Activated CD8-positive, alpha-beta memory T cell treated with anti-CD3 and anti-CD28 coated beads for 36 hours (primary cell): ENCODE measurements around the gene DLX4. TPM values are rescaled to one million over a fixed set of nuclear protein-coding genes. Genes with fewer than 3 reads are reported as not detected.

ENCODE experiments used
- CTCF ChIA-PET: fragments of 350-600 bp; sonication (Branson Sonifier 250); formaldehyde crosslinking; loops from one replicate; lab custom pipeline; 2021; ENCODE audit warnings: antibody characterized with exemption; lab: Charles Lee
- POLR2A ChIA-PET: fragments of 350-600 bp; sonication (Branson Sonifier 250); formaldehyde crosslinking; loops from one replicate; lab custom pipeline; 2021; ENCODE audit warnings: antibody characterized with exemption; lab: Charles Lee
- total RNA-seq, 2 experiments: library from RNA; stranded (reverse); gene quantifications; one replicate each; pipeline ENCODE4 v1.2.3, GENCODE V29; 2021

The DLX4 gene
- total RNA-seq, 2 experiments from 2014 or later = 0.67 to 0.97 TPM

DNA sequence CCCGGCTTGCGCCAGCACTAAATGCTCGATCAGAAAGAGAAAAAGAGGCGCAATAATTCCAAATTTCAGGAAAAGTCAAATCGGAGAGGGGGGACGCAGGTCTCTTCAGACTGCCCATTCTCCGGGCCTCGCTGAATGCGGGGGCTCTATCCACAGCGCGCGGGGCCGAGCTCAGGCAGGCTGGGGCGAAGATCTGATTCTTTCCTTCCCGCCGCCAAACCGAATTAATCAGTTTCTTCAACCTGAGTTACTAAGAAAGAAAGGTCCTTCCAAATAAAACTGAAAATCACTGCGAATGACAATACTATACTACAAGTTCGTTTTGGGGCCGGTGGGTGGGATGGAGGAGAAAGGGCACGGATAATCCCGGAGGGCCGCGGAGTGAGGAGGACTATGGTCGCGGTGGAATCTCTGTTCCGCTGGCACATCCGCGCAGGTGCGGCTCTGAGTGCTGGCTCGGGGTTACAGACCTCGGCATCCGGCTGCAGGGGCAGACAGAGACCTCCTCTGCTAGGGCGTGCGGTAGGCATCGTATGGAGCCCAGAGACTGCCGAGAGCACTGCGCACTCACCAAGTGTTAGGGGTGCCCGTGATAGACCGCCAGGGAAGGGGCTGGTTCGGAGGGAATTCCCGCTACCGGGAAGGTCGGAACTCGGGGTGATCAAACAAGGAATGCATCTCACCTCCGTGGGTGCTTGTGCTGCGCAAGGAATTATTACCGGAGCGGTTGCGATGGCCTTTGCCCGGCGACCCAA lies 4.0 kb upstream of the DLX4 start:
- ChIA-PET POLR2A (no interaction called here), CTCF (no interaction called here)

DNA sequence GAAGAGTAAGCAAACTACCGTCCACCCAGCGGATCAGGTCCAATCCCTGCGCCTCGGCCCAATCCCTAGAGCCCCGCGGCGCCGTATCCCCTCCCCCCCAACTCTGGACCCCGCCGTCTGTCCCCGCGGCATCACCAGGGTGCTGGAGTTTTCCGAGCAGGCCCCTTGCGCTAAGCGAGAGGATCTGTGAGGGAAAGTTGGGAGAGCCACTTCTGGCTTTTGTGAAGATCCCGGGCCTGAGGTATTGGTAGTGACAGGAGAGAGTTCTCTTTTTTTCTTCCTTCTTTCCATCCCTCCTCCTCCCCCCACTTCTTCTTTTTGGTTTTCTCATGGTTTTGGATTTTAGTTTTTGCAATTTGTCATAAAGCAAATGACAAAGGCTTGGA lies 3.5 kb upstream of the DLX4 start:
- CTCF ChIA-PET = interaction anchor here (1.0 to 1.2 kb wide), 4 partner anchors 13 to 85 kb away, joined by 3 to 5 read pairs (median 4); no protein-coding TSS in a partner anchor
- POLR2A ChIA-PET = no interaction called here

DNA sequence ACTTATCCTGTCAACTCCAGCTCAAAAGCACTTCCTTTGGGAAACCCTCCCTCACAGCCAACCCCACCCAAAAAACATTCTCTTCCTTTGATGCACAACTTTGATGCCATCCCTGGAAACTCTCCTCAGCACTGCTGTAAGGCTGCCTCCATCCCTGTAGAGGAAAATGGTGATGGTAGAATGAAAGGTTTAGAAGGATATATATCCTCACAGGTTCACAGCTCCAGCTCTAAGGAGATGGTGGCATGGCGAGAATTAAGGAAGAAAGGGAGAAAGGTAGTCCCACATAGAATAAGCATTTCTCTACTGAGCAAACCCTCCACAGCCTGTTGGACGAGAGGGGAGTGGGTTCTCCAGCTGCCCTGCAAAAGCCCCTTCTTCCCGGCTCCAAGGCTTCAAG lies 2.2 kb upstream of the DLX4 start:
- ChIA-PET POLR2A (no interaction called here), CTCF (interaction anchor here (0.6 to 3.0 kb wide), 4 partner anchors 14 to 195 kb away, joined by 3 to 13 read pairs (median 4); no protein-coding TSS in a partner anchor)

DNA sequence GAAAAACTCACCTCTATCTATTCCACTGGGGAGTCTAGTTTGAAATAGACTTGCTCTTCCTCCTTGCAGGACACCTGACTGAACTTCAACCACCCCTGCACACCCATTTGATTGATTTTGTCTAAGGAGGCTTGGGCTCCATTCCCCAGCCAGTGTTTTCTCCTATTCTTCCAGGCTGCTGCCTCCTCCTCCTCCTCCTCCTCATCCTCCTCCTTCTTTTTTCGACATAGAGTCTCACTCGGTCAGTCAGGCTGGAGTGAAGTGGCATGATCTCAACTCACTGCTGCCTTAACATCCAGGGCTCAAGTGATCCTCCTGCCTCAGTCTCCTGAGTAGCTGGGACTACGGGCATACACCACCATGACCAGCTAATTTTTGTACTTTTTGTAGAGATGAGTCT lies 1.8 kb upstream of the DLX4 start:
- POLR2A ChIA-PET = no interaction called here

DNA sequence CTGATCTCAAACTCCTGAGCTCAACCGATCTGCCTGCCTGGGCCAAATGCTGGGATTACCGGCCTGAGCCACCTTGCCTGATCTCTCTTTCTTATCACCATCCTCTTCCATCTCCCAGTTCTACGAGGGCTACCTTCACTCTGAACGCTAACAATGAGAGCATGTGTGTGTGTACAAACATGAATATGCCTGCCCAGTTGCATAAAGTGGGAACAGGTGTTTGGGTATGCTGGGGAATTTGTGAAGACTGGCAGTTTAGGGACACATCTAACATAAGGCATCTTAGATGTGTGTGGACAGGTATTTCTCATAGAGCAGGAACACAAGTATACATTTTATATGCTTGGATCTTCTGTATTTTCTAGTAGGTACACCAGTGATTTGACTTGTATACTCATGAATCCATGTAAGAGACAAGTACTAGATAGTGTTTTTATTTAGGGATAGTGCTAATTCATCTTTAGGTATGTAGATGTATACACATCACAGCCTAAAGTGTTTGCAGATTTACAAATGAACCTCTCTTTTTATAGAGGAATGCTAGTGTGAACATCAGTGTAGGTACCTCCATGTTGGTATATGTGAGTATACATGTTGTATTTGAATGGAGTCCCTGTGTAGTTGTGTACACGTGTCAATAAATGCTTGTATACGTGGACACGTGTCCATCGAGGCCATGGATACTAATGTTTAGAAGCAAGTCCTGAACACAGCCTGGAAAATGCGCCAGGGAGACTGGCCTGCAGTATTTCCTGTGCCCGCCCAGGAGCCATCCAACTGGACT lies 1.2 kb upstream of the DLX4 start:
- CTCF ChIA-PET = interaction anchor here (3.0 kb wide), 1 partner anchor 29 kb away, joined by 13 read pairs; no protein-coding TSS in a partner anchor
- POLR2A ChIA-PET = no interaction called here

More for the DNA sequence above, 1.8 kb upstream of the DLX4 start:
- CTCF ChIA-PET = interaction anchor here (3.0 kb wide), 1 partner anchor 30 kb away, joined by 13 read pairs; no protein-coding TSS in a partner anchor

DNA sequence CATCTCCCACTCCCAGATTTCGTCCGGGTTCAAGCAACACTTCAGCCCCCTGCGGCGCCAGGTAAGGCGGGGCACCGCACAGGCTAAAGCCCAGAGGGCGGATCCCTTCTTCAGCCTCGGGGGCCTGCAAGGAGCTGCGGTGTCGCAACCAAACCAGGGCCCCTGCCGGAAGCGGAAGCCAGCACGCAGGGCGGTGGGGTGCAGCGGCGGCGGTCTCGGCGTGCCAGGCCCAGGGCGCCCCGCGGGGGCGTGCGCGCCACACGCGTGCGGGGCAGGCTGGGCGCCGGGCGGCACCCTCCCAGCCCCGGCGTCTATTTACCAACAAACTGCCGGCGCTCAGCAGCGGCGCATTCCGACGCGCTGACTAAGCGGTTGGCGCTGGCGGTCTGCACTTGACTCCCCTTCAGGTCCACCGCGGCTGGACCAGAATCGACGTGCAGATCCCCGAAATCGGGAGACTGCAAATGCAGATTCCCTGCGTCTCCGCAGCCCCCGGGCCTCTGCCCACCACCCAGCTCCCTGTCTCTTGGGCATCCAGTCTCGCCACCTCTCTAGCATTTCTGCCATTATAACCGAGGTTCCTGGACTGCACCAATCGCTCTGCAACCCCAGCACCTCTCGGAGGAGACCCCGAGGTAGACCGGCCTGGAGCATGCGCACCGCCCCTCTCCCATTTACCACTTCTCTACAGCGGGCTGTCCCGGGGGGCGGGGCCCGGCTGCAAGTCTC lies 421 bp upstream of the DLX4 start:
- ChIA-PET CTCF (interaction anchor here (1.2 to 3.0 kb wide), 2 partner anchors 28 to 30 kb away, joined by 3 to 13 read pairs; no protein-coding TSS in a partner anchor), POLR2A (no interaction called here)

DNA sequence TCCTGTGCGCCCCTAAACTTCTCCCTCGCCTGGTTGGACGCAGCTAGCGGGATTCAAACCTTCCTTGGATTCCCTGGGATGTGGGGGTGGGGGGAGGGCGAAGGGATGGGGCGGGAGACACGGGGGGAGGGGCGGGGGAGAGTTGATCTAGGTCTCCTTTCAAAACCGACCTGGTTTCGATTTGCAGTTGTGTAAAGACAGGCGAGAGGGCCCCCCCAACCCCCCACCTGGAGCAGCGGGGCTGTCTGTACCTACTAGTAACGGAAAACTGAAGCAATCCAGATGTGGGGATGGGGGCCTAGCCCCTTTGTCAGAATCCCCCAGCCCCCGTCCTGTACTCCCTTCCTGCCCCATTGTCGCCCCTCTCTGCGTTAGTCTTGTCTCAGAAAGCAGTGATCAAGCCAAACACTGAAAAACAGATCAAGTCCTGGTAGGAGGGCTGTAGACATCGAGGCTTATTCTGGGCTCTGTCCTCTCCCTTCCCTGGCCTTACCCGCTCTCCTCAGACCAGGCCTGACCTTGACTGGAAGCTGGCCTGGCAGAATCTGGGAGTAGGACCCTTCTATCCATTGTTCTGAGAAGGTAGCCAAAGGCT lies 902 bp downstream of the DLX4 start:
- POLR2A ChIA-PET = no interaction called here
- CTCF ChIA-PET = interaction anchor here (1.2 to 1.5 kb wide), 2 partner anchors 18 to 27 kb away, joined by 5 to 8 read pairs; no protein-coding TSS in a partner anchor

DNA sequence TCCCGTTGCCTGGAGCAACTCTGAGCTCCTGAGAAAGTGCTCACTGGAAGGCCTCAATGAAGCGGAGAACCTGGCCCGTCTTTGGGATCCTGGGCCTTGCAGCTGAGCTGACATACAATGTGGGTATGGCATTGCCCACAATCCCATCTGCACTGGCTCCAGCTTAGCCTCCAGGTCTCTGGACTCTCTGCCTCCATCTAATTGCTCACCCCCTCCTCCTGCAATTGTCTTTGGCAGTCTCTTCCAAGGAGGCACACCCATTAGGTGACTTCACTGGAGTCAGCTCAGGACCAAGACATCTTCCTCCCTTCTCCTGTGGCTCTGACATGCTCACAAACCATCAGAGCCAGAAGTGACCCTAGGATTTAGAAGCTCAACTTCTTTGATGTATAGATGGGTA lies 1.5 kb downstream of the DLX4 start:
- ChIA-PET POLR2A (no interaction called here), CTCF (interaction anchor here (1.2 to 1.5 kb wide), 2 partner anchors 18 to 26 kb away, joined by 5 to 8 read pairs; no protein-coding TSS in a partner anchor)

DNA sequence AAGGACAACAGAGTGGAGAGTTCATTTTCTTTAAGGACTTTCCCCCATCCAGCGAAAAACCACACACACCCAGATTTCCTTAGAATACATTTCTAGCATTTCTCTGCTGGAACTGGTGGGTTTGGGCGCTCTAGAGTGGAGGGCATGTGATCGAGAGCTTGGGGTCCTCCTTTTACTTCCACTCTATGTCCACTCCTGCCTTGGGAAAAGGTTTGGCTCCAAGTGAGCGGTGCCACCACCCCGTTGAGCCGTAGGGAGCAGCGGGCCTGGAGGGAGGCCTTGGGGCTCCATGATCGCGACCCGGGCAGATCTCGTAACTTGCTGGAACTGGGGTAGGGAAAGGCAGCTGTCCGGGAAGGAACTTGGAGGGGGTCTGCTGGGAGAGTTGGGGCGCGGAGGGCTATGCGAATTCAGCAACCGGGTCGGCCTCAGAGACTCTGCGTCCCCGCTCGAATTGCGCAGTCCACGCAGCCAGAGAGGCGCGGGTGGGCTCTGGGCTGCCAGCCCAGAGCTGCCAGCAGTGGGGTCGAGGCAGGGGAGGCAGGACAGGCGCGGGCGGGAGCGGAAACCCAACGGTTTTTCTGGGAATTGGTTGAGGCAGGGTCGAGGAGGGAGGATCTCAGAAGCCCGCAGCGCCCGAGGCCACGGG lies 2.3 kb downstream of the DLX4 start:
- POLR2A ChIA-PET = no interaction called here
- CTCF ChIA-PET = interaction anchor here (1.5 kb wide), 1 partner anchor 25 kb away, joined by 8 read pairs; no protein-coding TSS in a partner anchor

DNA sequence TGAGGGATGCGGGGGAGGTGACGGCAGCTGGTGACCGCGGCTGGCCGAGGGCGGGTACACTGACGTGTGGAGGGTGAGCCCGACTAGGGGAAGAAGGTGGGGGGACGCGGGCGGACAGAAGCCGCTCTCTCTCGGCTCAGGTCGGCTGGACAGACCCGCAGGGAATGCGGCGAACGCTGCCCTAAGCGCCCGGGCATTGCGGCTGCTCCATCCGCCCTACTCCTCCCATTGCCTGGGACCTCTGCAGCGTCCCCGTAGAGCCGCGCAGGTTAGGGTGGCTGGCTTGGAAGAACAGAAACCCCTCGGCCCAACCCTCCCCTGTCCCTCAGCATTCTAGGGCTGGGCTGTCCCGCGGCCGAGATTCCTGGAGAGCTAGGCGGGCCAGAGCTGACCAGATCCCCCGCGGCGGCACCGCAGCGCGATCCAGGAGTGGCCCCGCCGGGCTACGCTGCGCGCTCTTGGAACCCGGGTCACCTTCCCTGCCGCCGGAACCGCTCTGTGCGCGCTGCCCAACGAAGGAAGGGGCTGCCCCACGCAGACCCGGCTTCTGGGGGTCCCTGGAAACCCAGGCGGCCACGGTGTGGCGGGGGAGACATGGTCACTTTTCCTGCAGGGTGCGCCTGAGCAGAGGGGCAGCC lies 3.0 kb downstream of the DLX4 start:
- ChIA-PET POLR2A (no interaction called here), CTCF (no interaction called here)

DNA sequence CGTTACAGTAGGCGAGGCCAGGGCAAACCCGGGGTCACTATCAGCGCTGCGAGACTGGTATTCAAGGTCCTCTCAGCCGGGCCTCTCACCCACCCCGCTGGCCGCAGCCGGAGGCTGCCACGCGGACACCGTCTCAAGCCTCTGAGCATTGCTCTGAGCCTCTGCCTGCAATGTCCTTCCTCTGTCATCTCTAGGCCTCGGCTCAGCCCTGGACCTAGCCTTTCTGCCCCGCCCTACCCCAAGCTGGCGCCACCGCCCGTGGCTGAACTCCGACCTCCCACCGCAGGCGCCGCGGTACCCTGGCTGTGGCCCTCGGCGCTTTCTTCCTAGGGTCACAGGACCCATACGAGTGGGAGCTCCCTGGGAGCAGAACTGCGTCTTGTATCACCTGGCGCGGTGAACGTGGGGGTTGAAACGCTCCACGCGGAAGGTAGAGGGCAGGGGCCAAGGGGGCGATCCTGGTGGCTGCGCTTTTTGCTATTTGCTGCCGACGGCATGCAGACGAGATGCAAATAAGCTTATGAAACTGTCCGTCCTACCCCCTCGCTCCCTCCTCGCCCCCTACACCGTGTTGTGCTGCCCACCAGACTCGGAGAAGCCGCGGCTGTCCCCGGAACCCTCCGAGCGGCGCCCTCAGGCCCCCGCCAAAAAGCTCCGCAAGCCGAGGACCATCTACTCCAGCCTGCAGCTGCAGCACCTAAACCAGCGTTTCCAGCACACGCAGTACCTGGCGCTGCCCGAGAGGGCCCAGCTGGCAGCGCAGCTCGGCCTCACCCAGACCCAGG lies 3.7 kb downstream of the DLX4 start:
- POLR2A ChIA-PET = no interaction called here
- CTCF ChIA-PET = interaction anchor here (0.6 to 5.0 kb wide), 4 partner anchors 20 to 166 kb away, joined by 3 to 32 read pairs (median 4); no protein-coding TSS in a partner anchor

DNA sequence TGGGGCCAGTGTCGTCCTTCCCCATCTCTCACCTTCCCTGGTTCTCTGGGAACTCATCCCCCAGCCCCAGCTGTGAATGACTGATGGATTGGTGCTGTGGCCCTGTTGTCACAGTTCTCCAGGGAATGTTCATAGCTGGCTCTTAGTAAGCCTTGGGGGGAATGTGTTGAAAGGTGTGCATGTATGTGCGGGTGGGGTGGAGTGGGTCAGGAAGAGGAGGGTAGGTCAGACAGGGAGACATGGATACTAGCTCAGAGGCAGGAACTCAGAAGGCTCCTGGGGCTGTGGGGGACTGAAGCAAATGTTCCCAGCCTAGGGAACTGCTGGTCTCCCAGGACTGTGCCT lies 4.3 kb downstream of the DLX4 start:
- ChIA-PET CTCF (interaction anchor here (0.6 to 5.0 kb wide), 5 partner anchors 15 to 166 kb away, joined by 3 to 32 read pairs (median 3); no protein-coding TSS in a partner anchor), POLR2A (no interaction called here)

DNA sequence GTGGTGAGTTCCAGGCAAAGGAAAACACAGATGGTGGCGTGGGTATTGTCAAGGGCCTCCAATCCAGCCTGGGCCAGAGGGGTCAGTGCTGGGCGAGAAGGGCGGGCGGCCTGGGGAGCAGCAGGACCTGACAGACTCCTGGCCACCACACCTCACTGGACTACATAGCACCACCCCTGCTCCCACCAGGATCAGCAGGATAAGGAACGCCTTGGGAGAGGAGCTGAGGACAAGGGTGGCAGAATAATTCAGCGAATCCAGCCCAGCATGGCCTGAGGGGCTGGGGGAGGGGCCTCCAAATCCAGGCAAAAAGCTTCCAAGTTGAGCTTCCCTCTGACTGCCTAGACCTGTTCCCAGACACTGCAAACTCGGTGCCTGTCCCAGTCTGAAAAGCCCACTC lies 6.5 kb downstream of the DLX4 start:
- POLR2A ChIA-PET = no interaction called here
- CTCF ChIA-PET = interaction anchor here (5.0 kb wide), 1 partner anchor 22 kb away, joined by 32 read pairs; no protein-coding TSS in a partner anchor

DNA sequence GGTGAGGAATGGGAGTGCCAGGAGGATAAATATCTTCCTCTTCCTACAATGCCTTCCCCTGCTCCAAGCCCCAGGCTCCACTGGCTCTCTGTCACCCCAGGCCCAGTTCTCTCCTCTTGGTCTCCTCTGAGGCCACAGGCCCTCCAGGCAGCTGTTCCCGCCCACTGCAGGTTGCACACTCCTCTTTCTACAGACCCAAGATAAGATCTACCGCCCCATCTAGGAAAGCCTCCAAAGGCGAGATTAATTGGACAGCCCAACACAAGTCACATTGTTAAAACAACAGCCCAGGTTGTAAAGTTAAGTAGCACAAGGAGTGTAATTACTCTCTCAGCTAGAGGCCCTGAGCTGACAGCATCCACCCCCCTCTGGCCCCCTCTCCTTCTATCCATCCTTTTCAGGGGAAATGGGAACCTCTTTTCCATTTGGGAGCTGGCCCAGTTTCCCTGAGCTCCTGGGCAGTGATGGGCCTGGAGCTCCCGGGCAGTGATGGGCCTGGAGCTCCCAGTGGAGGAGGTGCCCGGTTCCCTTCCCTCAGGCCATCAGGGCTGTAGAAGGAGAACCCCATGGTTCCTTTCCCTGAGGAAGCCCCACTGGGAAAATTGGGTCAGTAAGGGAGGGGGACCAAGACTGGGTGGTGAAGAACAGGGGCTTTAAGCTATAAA lies 7.3 kb downstream of the DLX4 start:
- CTCF ChIA-PET = interaction anchor here (0.6 to 5.0 kb wide), 4 partner anchors 11 to 21 kb away, joined by 3 to 32 read pairs (median 3); no protein-coding TSS in a partner anchor
- POLR2A ChIA-PET = no interaction called here

DNA sequence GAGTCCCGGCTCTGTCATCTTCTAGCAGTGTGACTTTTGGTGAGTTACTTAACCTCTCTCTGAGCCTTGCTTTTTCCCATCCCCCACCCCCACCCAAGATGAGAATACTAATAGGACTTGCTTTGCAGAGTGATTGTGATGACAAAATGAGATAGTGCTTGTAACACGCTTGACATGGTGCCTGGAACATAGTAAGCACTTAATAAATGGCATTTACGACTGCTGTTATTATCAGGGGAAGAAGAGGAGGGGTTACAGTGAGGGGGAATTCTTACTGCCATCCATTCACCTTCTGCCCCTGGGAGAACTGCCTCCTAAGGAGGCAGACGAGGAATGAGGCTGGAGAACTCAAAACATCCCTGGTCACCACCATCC lies 7.8 kb downstream of the DLX4 start:
- ChIA-PET CTCF (interaction anchor here (0.6 to 5.0 kb wide), 5 partner anchors 11 to 24 kb away, joined by 3 to 32 read pairs (median 3); no protein-coding TSS in a partner anchor), POLR2A (no interaction called here)
